ENCODE measurements around the gene TRIP10.

- TF ChIP-seq CTCF (IDR thresholded peaks at IDR 0.05), result no peak
- TF ChIP-seq POLR2A (IDR thresholded peaks at IDR 0.05), result no peak
- no peak for TF ChIP-seq EP300 (IDR thresholded peaks at IDR 0.05)
Measured at GRCh38 chr19:6709549-6709948, 29.9 kb upstream of the TRIP10 start.

Data from gastroesophageal sphincter (tissue), 3 donors.